Measurements from ENCODE around the gene SORCS3. TPM values are rescaled to one million over a fixed set of nuclear protein-coding genes. Genes with fewer than 3 reads are reported as not detected.

SORCS3 gene
- total and polyA plus RNA-seq, 2 of the 13 experiments (the other 11 are each of a cell fraction or from before 2014, with no cell fraction given): 0.07 TPM; not detected in 1

GRCh38 chr10:104824380-104825006, 183.4 kb downstream of the SORCS3 start (continued):
- TF ChIP-seq RARA (CRISPR knock-in tag; IDR thresholded peaks at IDR 0.05) (peak; percentile 78), ZNF7 (CRISPR knock-in tag; IDR thresholded peaks at IDR 0.05) (peak; percentile 76), ZNF770 (CRISPR knock-in tag; IDR thresholded peaks at IDR 0.05) (no peak), ZNF720 (CRISPR knock-in tag; IDR thresholded peaks at IDR 0.05) (peak; percentile 92; the same call in 1 of the 2 replicates), ATF1 (CRISPR knock-in tag; IDR thresholded peaks at IDR 0.05) (no peak), ZNF18 (CRISPR knock-in tag; IDR thresholded peaks at IDR 0.05; ENCODE audit: insufficient replicate concordance) (no peak), FOXJ3 (CRISPR knock-in tag; IDR thresholded peaks at IDR 0.05; ENCODE audit: borderline replicate concordance) (no peak), ZNF564 (CRISPR knock-in tag; IDR thresholded peaks at IDR 0.05) (0 out of 2 replicates have a peak, but pooled peaks have one; percentile 38), ZNF792 (CRISPR knock-in tag; IDR thresholded peaks at IDR 0.05) (peak; percentile 63; the same call in 1 of the 2 replicates), ZBTB40 (IDR thresholded peaks at IDR 0.05) (no peak), ZBTB40 (CRISPR knock-in tag; IDR thresholded peaks at IDR 0.05) (0 out of 2 replicates have a peak, but pooled peaks have one; percentile 39), ELK4 (CRISPR knock-in tag; IDR thresholded peaks at IDR 0.05; ENCODE audit: borderline replicate concordance) (peak; percentile 34; the same call in 1 of the 2 replicates), BORCS8-MEF2B (CRISPR knock-in tag; IDR thresholded peaks at IDR 0.05) (peak; percentile 75), ZNF3 (CRISPR knock-in tag; IDR thresholded peaks at IDR 0.05) (peak; percentile 78; the same call in 1 of the 2 replicates), TBX3 (IDR thresholded peaks at IDR 0.05; ENCODE audit: borderline replicate concordance) (no peak), ZC3H4 (CRISPR knock-in tag; IDR thresholded peaks at IDR 0.05; ENCODE audit: borderline replicate concordance) (0 out of 2 replicates have a peak, but pooled peaks have one; percentile 50)

Measured in HepG2 (cell line).